Prostate gland (tissue), 2 donors: ENCODE results near the gene SLC1A7. TPM values are rescaled to one million over a fixed set of nuclear protein-coding genes. Genes with fewer than 3 reads are reported as not detected.

Experiments used
- DNase-seq: peaks from one replicate; pipeline ENCODE4 v3.0.0-alpha.2; 2019; ENCODE audit warnings: low spot score
- H3K27ac ChIP-seq, 2 donors: fragments of 200-600 bp; sonication (generic); 2 replicates each; pipeline ENCODE4 v1.5.1; 2017 to 2019
- H3K27me3 ChIP-seq: fragments of 200-600 bp; sonication (generic); replicated peaks from 2 replicates; pipeline ENCODE4 v1.5.1; 2019; ENCODE audit not compliant: insufficient read depth
- H3K36me3 ChIP-seq, 2 donors: fragments of 200-600 bp; sonication (generic); 1 replicate in 1 of 2; 2 replicates in 1 of 2; pipeline versions ENCODE4 v1.5.1 to v1.8.1; 2017 to 2019
- H3K4me1 ChIP-seq: fragments of 200-600 bp; sonication (generic); replicated peaks from 2 replicates; pipeline ENCODE4 v1.5.1; 2019
- H3K4me3 ChIP-seq, 2 donors: fragments of 200-600 bp; sonication (generic); 2 replicates each; pipeline ENCODE4 v1.5.1; 2017 to 2019
- H3K9me3 ChIP-seq: fragments of 200-600 bp; sonication (generic); 2 replicates; pipeline ENCODE4 v1.5.1; 2017
- POLR2A ChIP-seq: fragments of 450-650 bp; IDR thresholded peaks from one replicate; pipeline ENCODE4 v1.6.1; 2016; ENCODE audit warnings: antibody characterized with exemption, mild to moderate bottlenecking
- POLR2AphosphoS5 ChIP-seq: sonication (generic); formaldehyde crosslinking; IDR thresholded peaks from one replicate; pipeline ENCODE4 v1.6.1; 2017; ENCODE audit warnings: antibody characterized with exemption
- WGBS: methylation state at CpG from one replicate; pipeline ENCODE4 v1.1.5; 2018; 5-methylcytosine and 5-hydroxymethylcytosine counted together
- intact Hi-C: fragments of 100-400 bp; cut with DNase I; formaldehyde crosslinking; loops from one replicate; pipeline ENCODE4 v1.14.2; 2022
- total RNA-seq, 2 donors: library from RNA; depleted of rRNA; stranded (reverse); fragments of >200 nt; gene quantifications; one replicate each; pipeline ENCODE4 v1.1.0, GENCODE V29; 2016
- TF ChIP-seq, protein P1 (sequence below), 4 experiments: fragments of 200-600 bp in 2 of 4; fragments of 450-650 bp in 2 of 4; sonication (generic) in 2 of 4; IDR thresholded peaks; 1 replicate in 3 of 4; 2 replicates in 1 of 4; pipeline ENCODE4 v1.5.1; 2016 to 2019; ENCODE audit warnings: antibody characterized with exemption in 4 of 4, mild to moderate bottlenecking in 2 of 4, moderate library complexity in 2 of 4

The SLC1A7 gene
- total RNA-seq, 2 donors from 2014 or later = 1.8 TPM; not detected in 1

DNA sequence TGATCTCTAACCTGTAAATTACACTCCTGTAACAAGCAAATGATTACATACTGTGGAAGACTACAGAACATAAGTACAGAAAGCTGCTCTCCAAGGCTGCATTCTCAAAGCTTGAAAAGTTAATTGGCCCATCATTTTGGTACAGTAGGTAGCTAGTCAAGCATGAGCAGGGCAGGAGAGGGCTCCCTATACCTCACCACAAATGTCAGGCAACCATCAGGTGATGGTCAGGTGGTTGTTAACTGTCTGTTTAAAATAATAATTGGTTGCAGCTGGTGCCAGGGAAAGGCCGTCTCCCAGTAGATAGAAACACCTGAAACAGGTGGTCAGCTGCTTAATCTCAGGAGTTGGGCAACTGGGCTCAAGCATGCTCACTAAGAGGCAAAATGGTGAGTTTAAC is 13.1 kb upstream of the SLC1A7 start:
- 75% methylated on average over 1 of the region's 1 CpG for WGBS
- Histone ChIP-seq H3K4me1 (no peaks in the 10 kb centered on the region), H3K27ac (no peak overlapping the region), H3K9me3 (no peaks in the 10 kb centered on the region), H3K27me3 (no peaks in the 10 kb centered on the region), H3K4me3 (no peak overlapping the region), H3K36me3 (no peaks in the 10 kb centered on the region)
- intact Hi-C loops = no loop called here
- no peak for DNase-seq
- TF ChIP-seq, protein P1, sequence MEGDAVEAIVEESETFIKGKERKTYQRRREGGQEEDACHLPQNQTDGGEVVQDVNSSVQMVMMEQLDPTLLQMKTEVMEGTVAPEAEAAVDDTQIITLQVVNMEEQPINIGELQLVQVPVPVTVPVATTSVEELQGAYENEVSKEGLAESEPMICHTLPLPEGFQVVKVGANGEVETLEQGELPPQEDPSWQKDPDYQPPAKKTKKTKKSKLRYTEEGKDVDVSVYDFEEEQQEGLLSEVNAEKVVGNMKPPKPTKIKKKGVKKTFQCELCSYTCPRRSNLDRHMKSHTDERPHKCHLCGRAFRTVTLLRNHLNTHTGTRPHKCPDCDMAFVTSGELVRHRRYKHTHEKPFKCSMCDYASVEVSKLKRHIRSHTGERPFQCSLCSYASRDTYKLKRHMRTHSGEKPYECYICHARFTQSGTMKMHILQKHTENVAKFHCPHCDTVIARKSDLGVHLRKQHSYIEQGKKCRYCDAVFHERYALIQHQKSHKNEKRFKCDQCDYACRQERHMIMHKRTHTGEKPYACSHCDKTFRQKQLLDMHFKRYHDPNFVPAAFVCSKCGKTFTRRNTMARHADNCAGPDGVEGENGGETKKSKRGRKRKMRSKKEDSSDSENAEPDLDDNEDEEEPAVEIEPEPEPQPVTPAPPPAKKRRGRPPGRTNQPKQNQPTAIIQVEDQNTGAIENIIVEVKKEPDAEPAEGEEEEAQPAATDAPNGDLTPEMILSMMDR (IDR thresholded peaks at IDR 0.05) = no peak
- TF ChIP-seq POLR2AphosphoS5 (no peak), POLR2A (no peak)

GRCh38 chr1:53154859-53155438 is 12.5 kb upstream of the SLC1A7 start:
- H3K4me1 ChIP-seq = no peaks in the 10 kb centered on the region
- H3K9me3 ChIP-seq = no peaks in the 10 kb centered on the region
- no peaks in the 10 kb centered on the region for H3K36me3 ChIP-seq
- no peak for DNase-seq
- no peak overlapping the region for H3K4me3 ChIP-seq
- no peaks in the 10 kb centered on the region for H3K27me3 ChIP-seq
- intact Hi-C loops = no loop called here
- no peak for TF ChIP-seq POLR2A
- WGBS = 85% methylated on average over 8 of the region's 8 CpGs
- no peak overlapping the region for H3K27ac ChIP-seq

GRCh38 chr1:53153752-53154151 is 11.3 kb upstream of the SLC1A7 start:
- Histone ChIP-seq H3K4me1 (no peaks in the 10 kb centered on the region), H3K27me3 (no peaks in the 10 kb centered on the region), H3K36me3 (no peaks in the 10 kb centered on the region), H3K4me3 (no peak overlapping the region), H3K9me3 (no peaks in the 10 kb centered on the region), H3K27ac (no peak overlapping the region)
- DNase-seq = no peak
- WGBS = 88% methylated on average over 3 of the region's 3 CpGs
- TF ChIP-seq, protein P1 (IDR thresholded peaks at IDR 0.05) = no peak
- TF ChIP-seq POLR2AphosphoS5 (no peak), POLR2A (no peak)
- intact Hi-C loops = no loop called here

DNA sequence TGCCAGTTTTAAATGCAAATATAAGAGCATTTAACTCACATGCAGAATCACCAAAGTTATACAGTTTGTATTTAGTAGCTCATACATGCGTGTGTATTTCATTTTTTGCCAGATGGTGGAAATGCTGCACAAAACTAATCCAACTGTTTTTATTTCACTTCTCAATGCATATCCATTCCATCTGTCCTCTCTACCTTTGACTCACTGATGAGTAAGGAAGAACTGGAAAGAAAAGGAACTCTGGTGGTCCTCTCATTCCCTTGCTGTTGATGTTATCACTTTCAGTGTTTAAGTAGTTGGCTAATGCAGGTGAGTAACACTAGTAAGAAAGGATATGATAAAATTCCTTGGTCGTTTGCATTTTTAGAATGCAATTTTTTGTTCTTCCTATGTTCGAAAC is 5.7 kb upstream of the SLC1A7 start:
- no peaks in the 10 kb centered on the region for H3K4me1 ChIP-seq
- TF ChIP-seq, protein P1 (IDR thresholded peaks at IDR 0.05) = no peak
- no peak for TF ChIP-seq POLR2AphosphoS5
- TF ChIP-seq POLR2A = no peak
- no peaks in the 10 kb centered on the region for H3K27me3 ChIP-seq
- H3K36me3 ChIP-seq = no peaks in the 10 kb centered on the region
- no peak for DNase-seq
- intact Hi-C loops = no loop called here
- H3K9me3 ChIP-seq = no peaks in the 10 kb centered on the region
- H3K4me3 ChIP-seq = no peak overlapping the region
- H3K27ac ChIP-seq = no peak overlapping the region
- WGBS = 73% methylated on average over 3 of the region's 3 CpGs

- no peaks in the 10 kb centered on the region for H3K4me1 ChIP-seq
- WGBS = 88% methylated on average over 4 of the region's 4 CpGs
- H3K27me3 ChIP-seq = no peaks in the 10 kb centered on the region
- no peaks in the 10 kb centered on the region for H3K36me3 ChIP-seq
- TF ChIP-seq POLR2AphosphoS5 (no peak), POLR2A (no peak)
- TF ChIP-seq, protein P1 (IDR thresholded peaks at IDR 0.05) = no peak
- H3K4me3 ChIP-seq = no peak overlapping the region
- no peak overlapping the region for H3K27ac ChIP-seq
- intact Hi-C loops = no loop called here
- H3K9me3 ChIP-seq = no peaks in the 10 kb centered on the region
- DNase-seq = no peak
Measured at GRCh38 chr1:53147174-53147573, 4.7 kb upstream of the SLC1A7 start.
